ENCODE data around the gene AKR7A3.
"Not testable (repeated sequence)": the region's sequence is repeated elsewhere in the genome, so short reads cannot be mapped to it uniquely, and the experiment has no call there.

AKR7A3 gene

GRCh38 chr1:19287436-19288185, 959 bp downstream of the AKR7A3 start:
- no peak for DNase-seq

GRCh38 chr1:19285807-19286206, 2.8 kb downstream of the AKR7A3 start:
- DNase-seq: not testable (repeated sequence)

GRCh38 chr1:19285366-19285765, 3.2 kb downstream of the AKR7A3 start:
- DNase-seq: not testable (repeated sequence)

GRCh38 chr1:19284881-19285280, 3.7 kb downstream of the AKR7A3 start:
- DNase-seq: no peak

GRCh38 chr1:19283891-19284290, 4.7 kb downstream of the AKR7A3 start:
- no peak for DNase-seq

GRCh38 chr1:19274636-19275035, 13.9 kb downstream of the AKR7A3 start:
- no peak for DNase-seq

GRCh38 chr1:19273844-19274531, 14.6 kb downstream of the AKR7A3 start:
- DNase-seq: not testable (repeated sequence)

GRCh38 chr1:19273106-19273843, 15.3 kb downstream of the AKR7A3 start:
- DNase-seq: no peak

- no peak for DNase-seq
These were observed 16.5 kb downstream of the AKR7A3 start for GRCh38 chr1:19272064-19272463.

- not testable (repeated sequence) for DNase-seq
These were observed 18.2 kb downstream of the AKR7A3 start for GRCh38 chr1:19270343-19270730.

- not testable (repeated sequence) for DNase-seq
These were observed 18.9 kb downstream of the AKR7A3 start for GRCh38 chr1:19269427-19270342.

- no peak for DNase-seq
These were observed 20.1 kb downstream of the AKR7A3 start for GRCh38 chr1:19268445-19268844.

- DNase-seq: no peak
These were observed 25.8 kb downstream of the AKR7A3 start for GRCh38 chr1:19262744-19263143.

- DNase-seq: no peak
These were observed 26.5 kb downstream of the AKR7A3 start for GRCh38 chr1:19262047-19262446.

GRCh38 chr1:19260211-19261138, 28.1 kb downstream of the AKR7A3 start:
- DNase-seq: no peak

GRCh38 chr1:19258353-19258752, 30.2 kb downstream of the AKR7A3 start:
- DNase-seq: no peak

GRCh38 chr1:19257178-19257914, 31.2 kb downstream of the AKR7A3 start:
- DNase-seq: no peak

- not testable (repeated sequence) for DNase-seq
These were observed 32.3 kb downstream of the AKR7A3 start for GRCh38 chr1:19256301-19256700.

GRCh38 chr1:19255288-19255687, 33.3 kb downstream of the AKR7A3 start:
- no peak for DNase-seq

GRCh38 chr1:19254416-19254815, 34.2 kb downstream of the AKR7A3 start:
- no peak for DNase-seq
